ENCODE results near the gene UNC5C. TPM values are rescaled to one million over a fixed set of nuclear protein-coding genes. Genes with fewer than 3 reads are reported as not detected.

Gene UNC5C
- total RNA-seq, 1 experiment from 2014 or later: 0.11 TPM

DNA sequence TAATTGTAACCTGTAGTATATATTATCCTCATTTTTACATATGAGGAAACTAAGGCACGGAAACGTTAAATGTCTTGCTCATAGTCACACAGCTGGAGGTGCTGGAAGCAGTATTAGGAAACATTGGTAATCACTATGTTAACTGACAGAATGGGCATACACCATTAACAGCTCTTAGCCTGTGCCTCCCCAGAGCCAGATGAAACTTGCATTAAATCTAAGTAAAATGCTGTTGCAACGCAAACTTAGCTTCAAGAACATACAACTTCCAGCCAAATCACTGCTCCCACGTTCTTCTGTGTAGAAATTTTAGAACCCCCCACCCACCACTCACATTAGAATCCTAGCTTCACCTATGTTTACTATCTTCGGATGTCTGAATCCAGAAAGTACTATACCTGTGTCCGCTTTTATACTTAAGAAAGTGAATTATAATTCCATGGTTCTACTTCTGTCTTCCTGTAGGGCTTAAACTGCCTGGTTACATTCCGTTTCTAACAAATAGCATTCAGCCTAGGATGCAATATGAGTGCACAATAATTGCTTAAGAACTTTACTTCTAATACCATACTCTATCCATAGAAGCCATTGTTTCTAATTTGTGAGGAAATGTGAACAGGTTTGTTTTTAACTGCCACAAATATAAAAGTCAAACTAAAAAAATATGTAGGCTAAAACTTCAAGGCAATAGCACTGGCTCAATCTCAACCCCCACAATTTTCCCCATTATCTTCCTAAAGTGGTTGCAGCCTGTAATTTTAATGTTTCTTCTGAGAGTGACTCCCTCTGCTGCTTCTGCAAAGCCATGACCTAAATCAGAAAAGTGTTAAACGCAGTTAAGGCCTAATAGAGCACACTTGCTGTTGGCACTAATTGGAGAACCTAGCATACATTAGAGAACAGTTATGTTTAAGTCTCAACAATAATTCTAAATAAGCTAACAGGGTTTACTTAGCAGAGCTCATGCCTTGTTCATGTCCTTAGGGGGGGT is 4.4 kb downstream of the UNC5C start:
- Histone ChIP-seq H3K4me3 (ENCODE audit: low read depth, low read length, poor library complexity, severe bottlenecking) (no peak overlapping the region), H3K36me3 (ENCODE audit: insufficient read depth, low read length, poor library complexity, severe bottlenecking) (no peaks in the 10 kb centered on the region), H3K9me3 (ENCODE audit: low read depth, low read length, poor library complexity, severe bottlenecking) (no peaks in the 10 kb centered on the region), H3K4me1 (ENCODE audit: insufficient read depth, low read length, poor library complexity, severe bottlenecking) (no peaks in the 10 kb centered on the region), H3K27ac (ENCODE audit: low read depth, low read length, poor library complexity, severe bottlenecking) (no peak overlapping the region), H3K27me3 (replicated peaks; ENCODE audit: insufficient read depth, low read depth, low read length, poor library complexity) (peaks cover 25% of the 10 kb centered on the region)
- no TSS peak for BruUV-seq (replicated peaks)
- ChIA-PET CTCF (no interaction called here), POLR2A (ENCODE audit: low non-redundant PET) (no interaction called here)
- TF ChIP-seq EZH2 (IDR thresholded peaks at IDR 0.05; ENCODE audit: borderline replicate concordance, low read depth, low read length, poor library complexity, severe bottlenecking): no peak
- TF ChIP-seq, protein P1, sequence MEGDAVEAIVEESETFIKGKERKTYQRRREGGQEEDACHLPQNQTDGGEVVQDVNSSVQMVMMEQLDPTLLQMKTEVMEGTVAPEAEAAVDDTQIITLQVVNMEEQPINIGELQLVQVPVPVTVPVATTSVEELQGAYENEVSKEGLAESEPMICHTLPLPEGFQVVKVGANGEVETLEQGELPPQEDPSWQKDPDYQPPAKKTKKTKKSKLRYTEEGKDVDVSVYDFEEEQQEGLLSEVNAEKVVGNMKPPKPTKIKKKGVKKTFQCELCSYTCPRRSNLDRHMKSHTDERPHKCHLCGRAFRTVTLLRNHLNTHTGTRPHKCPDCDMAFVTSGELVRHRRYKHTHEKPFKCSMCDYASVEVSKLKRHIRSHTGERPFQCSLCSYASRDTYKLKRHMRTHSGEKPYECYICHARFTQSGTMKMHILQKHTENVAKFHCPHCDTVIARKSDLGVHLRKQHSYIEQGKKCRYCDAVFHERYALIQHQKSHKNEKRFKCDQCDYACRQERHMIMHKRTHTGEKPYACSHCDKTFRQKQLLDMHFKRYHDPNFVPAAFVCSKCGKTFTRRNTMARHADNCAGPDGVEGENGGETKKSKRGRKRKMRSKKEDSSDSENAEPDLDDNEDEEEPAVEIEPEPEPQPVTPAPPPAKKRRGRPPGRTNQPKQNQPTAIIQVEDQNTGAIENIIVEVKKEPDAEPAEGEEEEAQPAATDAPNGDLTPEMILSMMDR (conservative IDR thresholded peaks at IDR 0.05; ENCODE audit: low read depth, low read length): peak; percentile 23; the same call in 1 of the 2 replicates
- intact Hi-C loops (cut with micrococcal nuclease; ENCODE audit: unreplicated experiment): no loop called here
- no peak for DNase-seq (ENCODE audit: low spot score)

DNA sequence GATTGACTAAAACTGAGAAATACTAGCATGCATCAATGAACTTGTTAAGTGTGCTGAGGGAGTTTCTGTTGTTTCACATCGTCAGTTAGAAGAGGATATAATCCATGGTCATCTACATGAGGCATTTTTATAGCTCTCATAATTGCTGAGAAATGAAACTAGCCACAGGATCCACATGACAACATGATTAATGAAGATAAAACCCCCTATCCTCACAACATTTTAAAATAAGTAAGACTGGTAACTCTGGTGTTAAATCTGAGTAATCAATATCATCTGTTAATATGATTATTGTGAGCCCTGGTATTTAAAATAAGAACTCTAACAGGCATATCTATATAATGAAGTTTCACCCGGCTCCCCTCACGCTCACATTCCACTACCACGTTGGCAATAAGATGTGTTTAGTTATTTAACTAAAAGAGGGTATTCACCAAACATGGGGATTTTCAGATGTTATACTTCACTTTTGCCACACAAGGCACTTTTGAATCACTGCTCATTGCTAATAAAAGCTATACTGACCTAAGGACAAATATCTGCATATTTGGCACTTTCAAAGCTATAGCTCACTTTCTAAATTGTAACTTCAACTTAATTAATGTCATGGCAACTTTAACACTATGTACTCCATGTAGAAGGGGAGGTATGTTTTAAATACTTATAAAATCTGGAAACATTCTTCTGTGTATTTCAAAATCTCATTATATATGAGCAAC is 6.7 kb downstream of the UNC5C start:
- no peak for DNase-seq (ENCODE audit: low spot score)
- CTCF ChIA-PET: no interaction called here
- Histone ChIP-seq H3K36me3 (ENCODE audit: insufficient read depth, low read length, poor library complexity, severe bottlenecking) (no peaks in the 10 kb centered on the region), H3K4me3 (ENCODE audit: low read depth, low read length, poor library complexity, severe bottlenecking) (no peak overlapping the region), H3K27me3 (replicated peaks; ENCODE audit: insufficient read depth, low read depth, low read length, poor library complexity) (peaks cover 14% of the 10 kb centered on the region), H3K9me3 (ENCODE audit: low read depth, low read length, poor library complexity, severe bottlenecking) (no peaks in the 10 kb centered on the region), H3K4me1 (ENCODE audit: insufficient read depth, low read length, poor library complexity, severe bottlenecking) (no peaks in the 10 kb centered on the region), H3K27ac (ENCODE audit: low read depth, low read length, poor library complexity, severe bottlenecking) (no peak overlapping the region)
- POLR2A ChIA-PET (ENCODE audit: low non-redundant PET): interaction anchor here (0.9 kb wide), 1 partner anchor 1636 kb away, joined by 3 read pairs; no protein-coding TSS in a partner anchor
- TF ChIP-seq EZH2 (IDR thresholded peaks at IDR 0.05; ENCODE audit: borderline replicate concordance, low read depth, low read length, poor library complexity, severe bottlenecking): no peak
- TF ChIP-seq, protein P1 (conservative IDR thresholded peaks at IDR 0.05; ENCODE audit: low read depth, low read length): no peak
- intact Hi-C loops (cut with micrococcal nuclease; ENCODE audit: unreplicated experiment): no loop called here
- BruUV-seq (replicated peaks): no TSS peak

DNA sequence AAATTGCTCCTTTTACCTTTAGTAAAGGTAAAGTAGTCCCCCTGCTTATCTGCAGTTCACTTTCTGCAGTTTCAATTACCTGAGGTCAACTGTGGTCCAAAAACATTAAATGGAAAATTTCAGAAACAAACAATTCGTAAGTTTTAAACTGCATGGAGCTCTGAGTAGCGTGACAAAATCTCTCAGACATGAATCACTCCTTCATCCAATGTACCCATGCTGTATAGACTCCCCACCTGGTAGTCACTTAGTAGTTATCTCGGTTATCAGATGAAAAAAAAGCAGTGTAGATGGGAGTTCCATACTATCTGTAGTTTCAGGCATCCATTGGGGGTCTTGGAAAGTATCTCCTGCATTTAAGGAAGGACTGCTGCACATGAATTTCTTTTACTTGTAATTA is 7.7 kb downstream of the UNC5C start:
- intact Hi-C loops (cut with micrococcal nuclease; ENCODE audit: unreplicated experiment): no loop called here
- TF ChIP-seq, protein P1 (conservative IDR thresholded peaks at IDR 0.05; ENCODE audit: low read depth, low read length): no peak
- TF ChIP-seq EZH2 (IDR thresholded peaks at IDR 0.05; ENCODE audit: borderline replicate concordance, low read depth, low read length, poor library complexity, severe bottlenecking): no peak

More for the DNA sequence above, 7.7 kb downstream of the UNC5C start:
- H3K36me3 ChIP-seq (ENCODE audit: insufficient read depth, low read length, poor library complexity, severe bottlenecking): no peaks in the 10 kb centered on the region
- ChIA-PET CTCF (no interaction called here), POLR2A (ENCODE audit: low non-redundant PET) (no interaction called here)
- BruUV-seq (replicated peaks): no TSS peak
- H3K27me3 ChIP-seq (replicated peaks; ENCODE audit: insufficient read depth, low read depth, low read length, poor library complexity): peaks cover 6% of the 10 kb centered on the region
- no peaks in the 10 kb centered on the region for H3K9me3 ChIP-seq (ENCODE audit: low read depth, low read length, poor library complexity, severe bottlenecking)
- DNase-seq (ENCODE audit: low spot score): no peak
- H3K4me3 ChIP-seq (ENCODE audit: low read depth, low read length, poor library complexity, severe bottlenecking): no peak overlapping the region
- H3K4me1 ChIP-seq (ENCODE audit: insufficient read depth, low read length, poor library complexity, severe bottlenecking): no peaks in the 10 kb centered on the region
- H3K27ac ChIP-seq (ENCODE audit: low read depth, low read length, poor library complexity, severe bottlenecking): no peak overlapping the region
